HPDE6-E6E7 (cell line): ENCODE data around the gene ATP9B.

Experiments used
- DNase-seq: peaks from one replicate; pipeline ENCODE4 v3.0.0; 2011; ENCODE audit warnings: missing footprints; ENCODE audit errors: extremely low spot score

ATP9B gene

GRCh38 chr18:79068937-79069716 lies at the start of gene ATP9B:
ATP9B (plus strand) TSS chr18:79069394; CDS start chr18:79069411, 17 bp downstream.
- DNase-seq = peak; percentile 89

GRCh38 chr18:79019881-79020280 lies 49.3 kb upstream of the ATP9B start:
- no peak for DNase-seq

GRCh38 chr18:79022603-79023002 lies 46.6 kb upstream of the ATP9B start:
- no peak for DNase-seq

GRCh38 chr18:79026491-79026890 lies 42.7 kb upstream of the ATP9B start:
- no peak for DNase-seq

GRCh38 chr18:79030680-79031079 lies 38.5 kb upstream of the ATP9B start:
- no peak for DNase-seq

GRCh38 chr18:79042276-79042675 lies 26.9 kb upstream of the ATP9B start:
- DNase-seq = no peak

- DNase-seq = no peak
Measured at GRCh38 chr18:79043288-79043687, 25.9 kb upstream of the ATP9B start.

- no peak for DNase-seq
Measured at GRCh38 chr18:79046522-79046921, 22.7 kb upstream of the ATP9B start.

GRCh38 chr18:79047556-79048244 lies 21.5 kb upstream of the ATP9B start:
- DNase-seq = no peak

GRCh38 chr18:79048245-79048632 lies 21.0 kb upstream of the ATP9B start:
- no peak for DNase-seq

- no peak for DNase-seq
Measured at GRCh38 chr18:79049506-79049905, 19.7 kb upstream of the ATP9B start.

GRCh38 chr18:79050005-79050404 lies 19.2 kb upstream of the ATP9B start:
- DNase-seq = no peak

- DNase-seq = no peak
Measured at GRCh38 chr18:79056827-79057367, 12.3 kb upstream of the ATP9B start.

GRCh38 chr18:79058007-79058406 lies 11.2 kb upstream of the ATP9B start:
- DNase-seq = no peak

- peak; percentile 91 for DNase-seq
Measured at GRCh38 chr18:79062806-79063205, 6.4 kb upstream of the ATP9B start.

- no peak for DNase-seq
Measured at GRCh38 chr18:79064228-79064627, 5.0 kb upstream of the ATP9B start.

GRCh38 chr18:79065802-79066201 lies 3.4 kb upstream of the ATP9B start:
- no peak for DNase-seq

GRCh38 chr18:79067611-79068010 lies 1.6 kb upstream of the ATP9B start:
- DNase-seq = no peak

GRCh38 chr18:79068341-79068936 lies 755 bp upstream of the ATP9B start:
- peak; percentile 26 for DNase-seq

GRCh38 chr18:79069717-79070151 lies 540 bp downstream of the ATP9B start:
- DNase-seq = peak; percentile 28

GRCh38 chr18:79070486-79070885 lies 1.3 kb downstream of the ATP9B start:
- no peak for DNase-seq

- DNase-seq = no peak
Measured at GRCh38 chr18:79071037-79071436, 1.8 kb downstream of the ATP9B start.
